Lower lobe of right lung (tissue), 2 donors: ENCODE data around the gene KLF13. TPM values are rescaled to one million over a fixed set of nuclear protein-coding genes. Genes with fewer than 3 reads are reported as not detected.

ENCODE experiments used
- ATAC-seq, 2 donors: fragments of 200-7000 bp; cut with Tn5 transposase; one replicate each; pipeline ENCODE4 v1.9.1; 2020 to 2022; ENCODE audit warnings: mild to moderate bottlenecking in 2 of 2, moderate library complexity in 2 of 2
- DNase-seq: peaks from one replicate; pipeline ENCODE4 v3.0.0-alpha.2; 2020
- H3K27ac ChIP-seq: fragments of 200-600 bp; one replicate; pipeline ENCODE4 v1.8.0; 2022
- H3K27me3 ChIP-seq: fragments of 200-600 bp; one replicate; pipeline ENCODE4 v1.8.0; 2022; ENCODE audit warnings: low read depth
- H3K36me3 ChIP-seq: fragments of 200-600 bp; one replicate; pipeline ENCODE4 v1.8.0; 2022; ENCODE audit warnings: mild to moderate bottlenecking
- H3K4me1 ChIP-seq: fragments of 200-600 bp; one replicate; pipeline ENCODE4 v1.8.0; 2022
- H3K4me3 ChIP-seq: fragments of 200-600 bp; one replicate; pipeline ENCODE4 v1.8.0; 2022; ENCODE audit warnings: mild to moderate bottlenecking
- H3K9me3 ChIP-seq: fragments of 200-600 bp; one replicate; pipeline ENCODE4 v1.8.0; 2022
- CTCF ChIP-seq: fragments of 200-600 bp; IDR thresholded peaks from one replicate; pipeline ENCODE4 v1.8.0; 2022; ENCODE audit warnings: antibody characterized with exemption, mild to moderate bottlenecking
- intact Hi-C: fragments of 100-400 bp; cut with DNase I; formaldehyde crosslinking; loops from one replicate; pipeline ENCODE4 v1.11.0; 2022
- total RNA-seq: library from RNA; stranded (reverse); fragmentation: NEBNext Ultra II Directional; extraction: Animal tissue kit (Norgen Biotek cat#: 25700); gene quantifications from one replicate; pipeline ENCODE4 v1.2.1, GENCODE V29; 2021
- donor health status: DM: no; HTN: yes; CAD: no; lungs with severe emphysema.

Gene KLF13
- total RNA-seq, 1 donor from 2014 or later: 178 TPM

DNA sequence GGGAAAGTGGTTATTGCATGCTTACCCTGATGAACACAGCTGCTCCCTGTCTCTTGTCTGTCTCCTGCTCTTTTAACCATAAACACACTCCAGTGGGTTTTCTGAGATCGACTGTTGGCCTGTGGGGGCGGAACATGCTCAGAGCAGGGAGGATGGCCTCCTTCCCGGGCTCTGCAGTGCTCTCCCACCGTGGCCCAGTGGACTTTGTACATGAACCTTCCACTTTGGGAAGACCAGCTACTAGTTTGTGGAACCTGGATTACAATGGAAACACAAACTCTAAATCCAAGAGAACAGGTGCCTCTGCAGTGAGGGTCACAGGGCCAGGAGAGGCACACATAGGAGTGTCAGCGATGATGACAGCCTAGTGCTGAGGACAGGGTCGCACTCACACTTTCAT is 56.5 kb downstream of the KLF13 start:
- intact Hi-C loops: no loop called here
- no peak overlapping the region for H3K27ac ChIP-seq
- no peak overlapping the region for H3K4me3 ChIP-seq
- TF ChIP-seq CTCF: no peak
- ATAC-seq (no peak), DNase-seq (no peak)
- H3K27me3 ChIP-seq: no peaks in the 10 kb centered on the region
- peaks cover 16% of the 10 kb centered on the region for H3K4me1 ChIP-seq
- H3K36me3 ChIP-seq: peaks cover 38% of the 10 kb centered on the region
- H3K9me3 ChIP-seq: no peaks in the 10 kb centered on the region

- TF ChIP-seq CTCF: no peak
- Histone ChIP-seq H3K4me1 (peaks cover 19% of the 10 kb centered on the region), H3K27ac (no peak overlapping the region), H3K4me3 (no peak overlapping the region), H3K36me3 (peaks cover 24% of the 10 kb centered on the region), H3K27me3 (no peaks in the 10 kb centered on the region), H3K9me3 (no peaks in the 10 kb centered on the region)
- intact Hi-C loops: no loop called here
- DNase-seq: no peak
- ATAC-seq: no peak
Measured at GRCh38 chr15:31384568-31384967, 57.9 kb downstream of the KLF13 start.

- no peak overlapping the region for H3K27ac ChIP-seq
- DNase-seq (no peak), ATAC-seq (no peak)
- H3K27me3 ChIP-seq: no peaks in the 10 kb centered on the region
- no peaks in the 10 kb centered on the region for H3K9me3 ChIP-seq
- peaks cover 19% of the 10 kb centered on the region for H3K4me1 ChIP-seq
- no peak for TF ChIP-seq CTCF
- intact Hi-C loops: loop anchor here (5.0 kb wide), 1 partner anchor 47 kb away; no protein-coding TSS in a partner anchor
- H3K36me3 ChIP-seq: peaks cover 13% of the 10 kb centered on the region
- H3K4me3 ChIP-seq: no peak overlapping the region
Measured at GRCh38 chr15:31385736-31386135, 59.1 kb downstream of the KLF13 start.

DNA sequence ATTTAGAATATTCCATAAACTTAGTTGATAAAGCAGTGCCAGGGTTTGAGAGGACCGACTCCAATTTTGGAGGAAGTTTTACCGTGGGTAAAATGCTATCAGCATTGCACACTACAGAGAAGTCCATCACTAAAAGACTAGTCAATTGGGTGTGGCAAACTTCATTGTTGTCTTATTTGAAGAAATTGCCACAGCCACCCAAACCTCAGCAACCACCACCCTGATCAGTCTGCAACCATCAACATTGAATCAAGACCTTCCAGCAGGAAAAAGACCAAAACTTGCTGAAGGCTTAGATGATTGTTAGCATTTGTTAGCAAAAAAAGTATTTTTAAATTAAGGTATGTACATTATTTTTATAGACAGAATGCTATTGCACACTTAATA is 60.5 kb downstream of the KLF13 start:
- Histone ChIP-seq H3K27ac (no peak overlapping the region), H3K27me3 (no peaks in the 10 kb centered on the region), H3K36me3 (peaks cover 2% of the 10 kb centered on the region), H3K4me3 (no peak overlapping the region), H3K4me1 (peaks cover 26% of the 10 kb centered on the region), H3K9me3 (no peaks in the 10 kb centered on the region)
- ATAC-seq (no peak), DNase-seq (no peak)
- intact Hi-C loops: loop anchor here (5.0 kb wide), 1 partner anchor 45 kb away; no protein-coding TSS in a partner anchor
- TF ChIP-seq CTCF: no peak

DNA sequence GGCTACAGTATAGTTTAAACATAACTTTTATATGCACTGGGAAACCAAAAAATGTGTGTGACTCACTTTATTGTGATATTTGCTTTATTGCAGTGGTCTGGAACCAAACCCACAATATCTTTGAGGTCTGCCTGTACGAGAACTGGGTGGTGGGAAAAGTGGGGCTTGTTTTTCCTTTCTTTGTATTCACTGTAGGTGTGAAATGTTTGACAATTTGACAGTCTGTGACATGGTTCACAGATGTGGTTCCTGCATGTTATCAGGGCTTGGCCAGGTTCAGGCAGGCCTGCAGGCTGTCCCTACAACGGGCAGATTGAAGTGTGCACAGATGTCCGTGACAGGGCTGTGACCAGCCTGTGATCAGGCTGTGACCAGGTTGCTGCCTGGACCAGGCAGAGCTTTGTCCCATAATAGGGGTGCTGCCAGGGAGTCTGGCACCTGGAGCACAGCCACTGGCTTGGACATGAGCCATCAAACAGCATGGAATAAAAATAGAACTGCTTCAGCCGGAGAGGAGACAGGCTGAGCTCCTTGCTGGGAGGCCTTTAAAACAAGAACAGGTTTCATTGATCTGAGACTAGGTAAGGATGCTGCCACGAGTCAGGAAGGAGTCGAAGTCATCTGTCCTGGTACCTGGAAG is 61.0 kb downstream of the KLF13 start:
- DNase-seq (no peak), ATAC-seq (peak; percentile 26 to 36)
- TF ChIP-seq CTCF: no peak
- intact Hi-C loops: loop anchor here (5.0 kb wide), 1 partner anchor 45 kb away; no protein-coding TSS in a partner anchor
- H3K9me3 ChIP-seq: no peaks in the 10 kb centered on the region
- no peaks in the 10 kb centered on the region for H3K27me3 ChIP-seq
- H3K4me3 ChIP-seq: no peak overlapping the region
- H3K4me1 ChIP-seq: peaks cover 29% of the 10 kb centered on the region
- H3K27ac ChIP-seq: peak overlapping the region; percentile 51
- H3K36me3 ChIP-seq: no peaks in the 10 kb centered on the region
